ENCODE measurements around the gene NSMCE3. TPM values are rescaled to one million over a fixed set of nuclear protein-coding genes. Genes with fewer than 3 reads are reported as not detected.

The NSMCE3 gene
- total RNA-seq, 2 experiments from 2014 or later: 46.1 to 46.9 TPM

DNA sequence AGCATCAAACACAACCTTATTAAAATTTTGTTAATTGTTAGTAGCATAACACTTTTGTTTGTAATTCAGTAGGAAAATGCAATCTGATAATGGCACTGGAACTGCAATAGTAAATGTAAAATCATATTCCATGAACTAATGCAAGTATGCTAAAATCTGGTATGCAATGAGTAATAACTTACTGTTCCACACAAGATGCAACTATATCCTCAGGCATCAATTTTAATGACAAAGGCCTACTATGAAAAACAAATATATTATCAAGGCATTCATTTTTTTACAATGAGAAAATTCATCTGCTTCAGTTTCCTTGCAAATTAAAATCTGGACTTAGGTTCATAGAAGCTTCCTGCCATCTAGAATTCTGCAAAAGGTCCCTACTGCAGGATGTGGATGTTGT lies 1.4 kb upstream of the NSMCE3 start:
- no peaks in the 10 kb centered on the region for H3K36me3 ChIP-seq (ENCODE audit: insufficient read depth, low read length)
- intact Hi-C loops (cut with DNase I, micrococcal nuclease): loop anchor here (2.0 to 10.0 kb wide), 3 partner anchors 256 to 1166 kb away; no protein-coding TSS in a partner anchor
- no peak for ATAC-seq (ENCODE audit: poor library complexity)
- peak overlapping the region; percentile 88 to 94 for H3K27ac ChIP-seq (ENCODE audit: low read depth in 1 of 2, low read length in 2 of 2)
- Mint-ChIP-seq H3K27ac (peak overlapping the region; percentile 97), H3K4me3 (peak overlapping the region; percentile 16), H3K9me3 (no peaks in the 10 kb centered on the region), H3K36me3 (ENCODE audit: low read depth) (peaks cover 35% of the 10 kb centered on the region), H3K27me3 (no peaks in the 10 kb centered on the region), H3K4me1 (ENCODE audit: low read depth) (peaks cover 53% of the 10 kb centered on the region)
- H3K4me3 ChIP-seq (ENCODE audit: low read length): no peak overlapping the region
- ChIA-PET POLR2A (interaction anchor here (1.3 to 1.9 kb wide), 3 partner anchors 10 to 1355 kb away, joined by 3 to 6 read pairs (median 4); partner anchors contain the start of gene ARHGAP11B), CTCF (no interaction called here)
- H3K4me1 ChIP-seq (ENCODE audit: insufficient read depth, low read length): peaks cover 14% of the 10 kb centered on the region
- no peaks in the 10 kb centered on the region for H3K27me3 ChIP-seq (ENCODE audit: control insufficient read depth in 1 of 2, insufficient read depth in 2 of 2, low read length in 2 of 2)
- TF ChIP-seq, protein P1, sequence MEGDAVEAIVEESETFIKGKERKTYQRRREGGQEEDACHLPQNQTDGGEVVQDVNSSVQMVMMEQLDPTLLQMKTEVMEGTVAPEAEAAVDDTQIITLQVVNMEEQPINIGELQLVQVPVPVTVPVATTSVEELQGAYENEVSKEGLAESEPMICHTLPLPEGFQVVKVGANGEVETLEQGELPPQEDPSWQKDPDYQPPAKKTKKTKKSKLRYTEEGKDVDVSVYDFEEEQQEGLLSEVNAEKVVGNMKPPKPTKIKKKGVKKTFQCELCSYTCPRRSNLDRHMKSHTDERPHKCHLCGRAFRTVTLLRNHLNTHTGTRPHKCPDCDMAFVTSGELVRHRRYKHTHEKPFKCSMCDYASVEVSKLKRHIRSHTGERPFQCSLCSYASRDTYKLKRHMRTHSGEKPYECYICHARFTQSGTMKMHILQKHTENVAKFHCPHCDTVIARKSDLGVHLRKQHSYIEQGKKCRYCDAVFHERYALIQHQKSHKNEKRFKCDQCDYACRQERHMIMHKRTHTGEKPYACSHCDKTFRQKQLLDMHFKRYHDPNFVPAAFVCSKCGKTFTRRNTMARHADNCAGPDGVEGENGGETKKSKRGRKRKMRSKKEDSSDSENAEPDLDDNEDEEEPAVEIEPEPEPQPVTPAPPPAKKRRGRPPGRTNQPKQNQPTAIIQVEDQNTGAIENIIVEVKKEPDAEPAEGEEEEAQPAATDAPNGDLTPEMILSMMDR (IDR thresholded peaks at IDR 0.05): no peak
- no peaks in the 10 kb centered on the region for H3K9me3 ChIP-seq (ENCODE audit: control insufficient read depth in 1 of 2, insufficient read depth in 1 of 2, low read length in 2 of 2)
- no peak for DNase-seq

DNA sequence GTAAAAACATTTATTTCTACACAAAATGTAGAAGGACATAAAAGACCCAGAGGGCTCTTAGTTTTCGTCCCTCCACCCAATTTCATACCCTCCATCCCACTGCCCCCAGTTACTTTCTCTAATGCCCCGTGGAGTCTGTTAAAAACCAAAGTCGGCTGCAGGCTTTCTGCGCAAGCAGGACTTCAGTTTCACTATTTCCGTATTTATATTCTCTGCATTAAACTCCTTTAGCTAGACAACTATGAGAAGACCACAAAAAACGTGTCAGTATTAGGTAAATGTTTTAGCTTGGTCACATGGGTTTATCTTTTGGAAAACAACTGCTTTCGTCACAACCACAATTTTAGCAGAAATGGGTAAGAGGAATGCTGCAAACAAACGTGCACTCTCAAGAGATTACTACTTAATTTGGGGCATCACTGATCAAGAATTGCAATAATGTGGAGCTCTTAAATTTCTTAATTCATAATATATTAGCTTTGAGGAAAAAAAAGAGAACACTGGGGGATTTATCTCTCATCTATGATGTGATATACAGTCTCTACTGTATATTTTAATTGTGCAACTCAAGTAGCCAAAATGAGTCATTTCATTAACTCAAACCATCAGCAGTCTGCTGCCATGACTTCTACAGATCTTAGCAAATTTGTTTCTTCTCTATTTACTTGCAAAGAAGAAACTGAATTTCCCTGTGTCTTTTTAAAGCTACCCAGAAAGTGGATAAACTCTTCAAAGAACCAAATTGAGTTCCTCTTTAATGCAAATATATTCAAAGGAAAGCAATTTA lies 740 bp upstream of the NSMCE3 start:
- Mint-ChIP-seq H3K27ac (peak overlapping the region; percentile 97), H3K36me3 (ENCODE audit: low read depth) (peaks cover 40% of the 10 kb centered on the region), H3K4me3 (peak overlapping the region; percentile 92), H3K27me3 (no peaks in the 10 kb centered on the region), H3K9me3 (no peaks in the 10 kb centered on the region), H3K4me1 (ENCODE audit: low read depth) (peaks cover 59% of the 10 kb centered on the region)
- Histone ChIP-seq H3K9me3 (ENCODE audit: control insufficient read depth in 1 of 2, insufficient read depth in 1 of 2, low read length in 2 of 2) (no peaks in the 10 kb centered on the region), H3K36me3 (ENCODE audit: insufficient read depth, low read length) (no peaks in the 10 kb centered on the region), H3K4me3 (ENCODE audit: low read length) (peak overlapping the region; percentile 81), H3K27ac (ENCODE audit: low read depth in 1 of 2, low read length in 2 of 2) (peak overlapping the region; percentile 88 to 94), H3K4me1 (ENCODE audit: insufficient read depth, low read length) (peaks cover 14% of the 10 kb centered on the region), H3K27me3 (ENCODE audit: control insufficient read depth in 1 of 2, insufficient read depth in 2 of 2, low read length in 2 of 2) (no peaks in the 10 kb centered on the region)
- POLR2A ChIA-PET: interaction anchor here (0.7 to 1.9 kb wide), 6 partner anchors 11 to 1355 kb away, joined by 3 to 6 read pairs (median 4); partner anchors contain the start of gene ARHGAP11B
- intact Hi-C loops (cut with DNase I, micrococcal nuclease): loop anchor here (2.0 to 10.0 kb wide), 3 partner anchors 256 to 1166 kb away; no protein-coding TSS in a partner anchor
- ATAC-seq (ENCODE audit: poor library complexity) (peak; percentile 48), DNase-seq (peak in 12 of 14 experiments; percentile 5 to 81 (median 24))
- CTCF ChIA-PET: no interaction called here
- TF ChIP-seq, protein P1 (IDR thresholded peaks at IDR 0.05): no peak

DNA sequence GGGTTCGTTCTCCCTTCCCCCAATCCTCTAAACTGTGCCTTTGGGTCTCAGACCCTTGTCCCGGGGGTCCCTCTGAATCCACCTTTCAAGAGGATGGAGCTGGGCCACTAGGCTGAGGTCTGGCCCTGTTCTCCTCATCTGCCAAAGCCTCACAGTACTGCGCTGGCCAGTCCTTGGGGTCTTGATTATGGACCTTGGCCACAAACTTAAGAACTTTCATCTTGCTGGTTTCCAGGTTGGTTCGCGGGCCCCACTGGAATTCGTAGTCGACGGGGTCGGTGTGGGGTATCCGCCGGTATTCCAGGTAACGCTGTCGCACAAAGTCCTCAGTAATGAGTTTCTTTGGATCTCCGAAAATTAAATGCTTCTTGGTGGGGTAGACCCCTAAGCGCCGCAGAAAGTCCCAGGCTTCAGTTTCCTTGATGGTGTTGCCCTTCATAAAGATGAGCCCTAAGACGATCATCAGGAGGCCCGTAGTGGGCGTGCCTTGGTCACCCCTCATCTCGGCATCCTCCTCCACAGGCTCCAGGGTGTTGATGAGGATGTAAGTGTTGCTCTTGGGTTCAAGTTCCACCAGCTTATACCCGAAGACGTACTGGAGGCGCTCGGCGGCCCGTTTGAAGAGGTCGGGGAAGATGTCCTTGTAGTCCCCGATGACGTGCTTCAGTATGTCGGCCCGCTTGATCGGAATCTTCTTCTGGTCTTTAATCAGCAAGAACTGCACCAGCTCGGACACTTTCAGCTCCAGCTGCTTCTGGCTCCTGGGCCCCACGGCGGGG lies 727 bp downstream of the NSMCE3 start:
- CTCF ChIA-PET: no interaction called here
- Histone ChIP-seq H3K27me3 (ENCODE audit: control insufficient read depth in 1 of 2, insufficient read depth in 2 of 2, low read length in 2 of 2) (no peaks in the 10 kb centered on the region), H3K27ac (ENCODE audit: low read depth in 1 of 2, low read length in 2 of 2) (peak overlapping the region; percentile 88 to 94), H3K4me1 (ENCODE audit: insufficient read depth, low read length) (peaks cover 14% of the 10 kb centered on the region), H3K36me3 (ENCODE audit: insufficient read depth, low read length) (no peaks in the 10 kb centered on the region), H3K4me3 (ENCODE audit: low read length) (peak overlapping the region; percentile 81), H3K9me3 (ENCODE audit: control insufficient read depth in 1 of 2, insufficient read depth in 1 of 2, low read length in 2 of 2) (no peaks in the 10 kb centered on the region)
- Mint-ChIP-seq H3K27ac (peak overlapping the region; percentile 97), H3K4me1 (ENCODE audit: low read depth) (peaks cover 67% of the 10 kb centered on the region), H3K9me3 (no peaks in the 10 kb centered on the region), H3K4me3 (peak overlapping the region; percentile 99), H3K27me3 (no peaks in the 10 kb centered on the region), H3K36me3 (ENCODE audit: low read depth) (peaks cover 40% of the 10 kb centered on the region)
- TF ChIP-seq, protein P1 (IDR thresholded peaks at IDR 0.05): no peak
- POLR2A ChIA-PET: interaction anchor here (0.6 to 1.9 kb wide), 5 partner anchors 10 to 1357 kb away, joined by 3 to 6 read pairs (median 3); partner anchors contain the start of genes APBA2 and ARHGAP11B
- DNase-seq: peak; percentile 22 to 79 (median 52)
- intact Hi-C loops (cut with DNase I, micrococcal nuclease): no loop called here
- ATAC-seq (ENCODE audit: poor library complexity): peak; percentile 44

Data from CD4-positive, alpha-beta T cell (primary cell).